ENCODE results near the gene DAAM1.

The DAAM1 gene

GRCh38 chr14:59318908-59319307 lies 130.4 kb downstream of the DAAM1 start:
- DNase-seq, result no peak

GRCh38 chr14:59320361-59320760 lies 131.9 kb downstream of the DAAM1 start:
- no peak for DNase-seq

GRCh38 chr14:59320763-59321625 lies 132.5 kb downstream of the DAAM1 start:
- DNase-seq, result no peak

GRCh38 chr14:59321626-59321949 lies 133.1 kb downstream of the DAAM1 start:
- DNase-seq, result no peak

GRCh38 chr14:59325906-59326305 lies 137.4 kb downstream of the DAAM1 start:
- DNase-seq, result no peak

GRCh38 chr14:59328454-59328853 lies 140.0 kb downstream of the DAAM1 start:
- DNase-seq, result no peak

- no peak for DNase-seq
Observed at GRCh38 chr14:59330455-59330854, 142.0 kb downstream of the DAAM1 start.

- no peak for DNase-seq
Observed at GRCh38 chr14:59331217-59331616, 142.8 kb downstream of the DAAM1 start.

GRCh38 chr14:59332727-59333126 lies 144.3 kb downstream of the DAAM1 start:
- no peak for DNase-seq

GRCh38 chr14:59333235-59333634 lies 144.8 kb downstream of the DAAM1 start:
- no peak for DNase-seq

- no peak for DNase-seq
Observed at GRCh38 chr14:59333668-59334067, 145.2 kb downstream of the DAAM1 start.

GRCh38 chr14:59334253-59334652 lies 145.8 kb downstream of the DAAM1 start:
- no peak for DNase-seq

GRCh38 chr14:59336098-59336497 lies 147.6 kb downstream of the DAAM1 start:
- DNase-seq, result no peak

GRCh38 chr14:59336706-59337105 lies 148.2 kb downstream of the DAAM1 start:
- no peak for DNase-seq

GRCh38 chr14:59337141-59337611 lies 148.7 kb downstream of the DAAM1 start:
- no peak for DNase-seq

- no peak for DNase-seq
Observed at GRCh38 chr14:59338761-59339160, 150.3 kb downstream of the DAAM1 start.

- DNase-seq, result no peak
Observed at GRCh38 chr14:59339524-59340330, 151.3 kb downstream of the DAAM1 start.

- no peak for DNase-seq
Observed at GRCh38 chr14:59341858-59342477, 153.5 kb downstream of the DAAM1 start.

GRCh38 chr14:59342516-59343484 lies 154.3 kb downstream of the DAAM1 start:
- DNase-seq, result no peak

- no peak for DNase-seq
Observed at GRCh38 chr14:59343585-59343984, 155.1 kb downstream of the DAAM1 start.

- no peak for DNase-seq
Observed at GRCh38 chr14:59344016-59344415, 155.5 kb downstream of the DAAM1 start.

- no peak for DNase-seq
Observed at GRCh38 chr14:59344691-59345455, 156.4 kb downstream of the DAAM1 start.
